Measurements from ENCODE around the gene SETD4.

Gene SETD4

DNA sequence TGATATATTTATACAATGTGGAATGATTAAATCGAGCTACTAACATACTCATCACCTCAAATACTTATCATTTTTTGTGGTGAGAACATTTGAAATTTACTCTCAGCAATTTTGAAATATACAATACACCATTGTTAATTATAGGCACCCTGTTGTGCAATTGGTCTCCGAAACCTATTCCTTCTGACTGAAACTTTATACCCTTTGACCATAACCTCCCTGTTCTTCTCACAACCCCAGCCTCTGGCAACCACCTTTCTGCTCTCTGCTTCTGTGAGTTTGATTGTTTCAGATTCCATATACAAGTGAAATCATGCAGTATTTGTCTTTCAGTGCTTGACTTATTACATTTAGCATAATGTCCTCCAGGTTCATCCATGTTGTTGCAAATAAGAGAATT lies 49.5 kb downstream of the SETD4 start:
- Mint-ChIP-seq H3K27ac (ENCODE audit: low read depth) (no peak overlapping the region), H3K9me3 (no peaks in the 10 kb centered on the region), H3K27me3 (peaks cover 53% of the 10 kb centered on the region), H3K4me3 (no peak overlapping the region), H3K4me1 (no peaks in the 10 kb centered on the region), H3K36me3 (ENCODE audit: insufficient read depth) (no peaks in the 10 kb centered on the region)
- DNase-seq (ENCODE audit: low spot score in 2 of 2), result no peak
- no peak for ATAC-seq (replicated peaks; ENCODE audit: extremely low read depth, poor library complexity, severe bottlenecking)

DNA sequence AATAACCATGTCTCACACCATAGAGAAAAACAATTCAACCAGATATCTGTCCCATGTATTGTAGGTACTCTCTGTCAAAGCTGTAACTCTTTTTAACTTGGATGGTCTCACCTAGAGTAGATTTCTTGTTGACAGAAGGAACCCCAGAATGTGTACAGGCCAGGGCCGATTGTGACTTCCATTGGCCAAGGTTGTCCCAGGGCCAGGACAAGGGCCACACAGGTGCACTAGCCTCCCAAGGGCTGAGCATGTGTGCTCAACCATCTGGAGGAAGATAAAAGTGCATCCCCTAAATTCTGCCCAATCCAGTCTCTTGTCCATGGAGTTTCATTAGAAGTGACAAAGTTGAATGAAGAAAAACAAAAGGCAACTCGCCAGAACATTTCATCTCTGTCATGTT lies 51.8 kb downstream of the SETD4 start:
- no peak overlapping the region for H3K4me3 Mint-ChIP-seq
- peaks cover 43% of the 10 kb centered on the region for H3K27me3 Mint-ChIP-seq
- H3K27ac Mint-ChIP-seq (ENCODE audit: low read depth), result no peak overlapping the region
- ATAC-seq (replicated peaks; ENCODE audit: extremely low read depth, poor library complexity, severe bottlenecking) (no peak), DNase-seq (ENCODE audit: low spot score in 2 of 2) (no peak)
- H3K9me3 Mint-ChIP-seq, result no peaks in the 10 kb centered on the region
- no peaks in the 10 kb centered on the region for H3K4me1 Mint-ChIP-seq
- no peaks in the 10 kb centered on the region for H3K36me3 Mint-ChIP-seq (ENCODE audit: insufficient read depth)

DNA sequence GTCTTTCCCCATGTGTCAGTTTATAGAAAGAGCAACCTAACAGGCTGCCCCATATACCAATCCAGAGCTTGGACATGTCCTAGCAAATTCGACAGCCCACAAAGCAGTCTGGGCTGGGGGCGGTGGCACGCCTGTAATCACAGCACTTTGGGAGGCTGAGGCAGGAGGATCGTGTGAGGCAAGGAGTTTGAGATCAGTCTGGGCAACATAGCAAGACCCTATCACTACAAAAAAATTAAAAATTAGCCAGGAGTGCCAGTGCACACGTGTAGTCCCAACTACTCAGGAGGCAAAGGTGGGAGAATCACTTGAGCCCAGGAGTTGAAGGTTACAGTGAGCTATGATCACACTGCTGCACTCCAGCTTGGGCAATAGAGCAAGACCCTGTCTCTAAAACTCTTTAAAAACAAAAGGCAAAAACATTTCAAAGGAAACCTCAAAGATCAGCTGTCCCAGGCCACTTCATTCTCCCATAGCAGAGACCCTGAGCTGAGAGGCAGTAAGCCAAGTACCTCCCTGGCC lies 54.4 kb downstream of the SETD4 start:
- H3K4me3 Mint-ChIP-seq, result no peak overlapping the region
- H3K27ac Mint-ChIP-seq (ENCODE audit: low read depth), result no peak overlapping the region
- no peaks in the 10 kb centered on the region for H3K4me1 Mint-ChIP-seq
- no peak for ATAC-seq (replicated peaks; ENCODE audit: extremely low read depth, poor library complexity, severe bottlenecking)
- H3K36me3 Mint-ChIP-seq (ENCODE audit: insufficient read depth), result no peaks in the 10 kb centered on the region
- no peaks in the 10 kb centered on the region for H3K9me3 Mint-ChIP-seq
- H3K27me3 Mint-ChIP-seq, result peaks cover 52% of the 10 kb centered on the region
- DNase-seq (ENCODE audit: low spot score in 2 of 2), result no peak

DNA sequence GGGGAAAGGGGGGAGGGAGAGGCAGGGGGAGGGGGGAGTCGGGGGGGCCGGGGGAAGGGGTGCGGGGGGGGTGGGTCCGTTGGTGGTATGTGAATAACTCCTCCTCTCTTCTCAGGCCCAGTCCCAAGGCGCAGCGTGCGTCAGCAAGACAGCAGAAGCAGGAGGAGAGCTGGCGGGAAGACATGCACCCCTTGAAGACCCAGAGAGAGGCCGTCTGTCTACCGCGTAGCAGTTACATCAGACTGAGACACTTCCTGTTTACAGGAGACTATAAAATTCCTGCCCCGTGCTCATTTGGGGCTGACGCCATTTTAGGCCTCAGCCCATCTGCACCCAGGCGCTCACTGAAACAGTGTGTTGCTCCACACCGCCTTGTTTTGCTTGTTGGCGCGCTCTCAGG lies 55.3 kb downstream of the SETD4 start:
- ATAC-seq (replicated peaks; ENCODE audit: extremely low read depth, poor library complexity, severe bottlenecking) (no peak), DNase-seq (ENCODE audit: low spot score in 2 of 2) (no peak)
- H3K27me3 Mint-ChIP-seq, result peaks cover 61% of the 10 kb centered on the region
- H3K4me3 Mint-ChIP-seq, result no peak overlapping the region
- no peaks in the 10 kb centered on the region for H3K4me1 Mint-ChIP-seq
- H3K9me3 Mint-ChIP-seq, result no peaks in the 10 kb centered on the region
- no peak overlapping the region for H3K27ac Mint-ChIP-seq (ENCODE audit: low read depth)
- no peaks in the 10 kb centered on the region for H3K36me3 Mint-ChIP-seq (ENCODE audit: insufficient read depth)

DNA sequence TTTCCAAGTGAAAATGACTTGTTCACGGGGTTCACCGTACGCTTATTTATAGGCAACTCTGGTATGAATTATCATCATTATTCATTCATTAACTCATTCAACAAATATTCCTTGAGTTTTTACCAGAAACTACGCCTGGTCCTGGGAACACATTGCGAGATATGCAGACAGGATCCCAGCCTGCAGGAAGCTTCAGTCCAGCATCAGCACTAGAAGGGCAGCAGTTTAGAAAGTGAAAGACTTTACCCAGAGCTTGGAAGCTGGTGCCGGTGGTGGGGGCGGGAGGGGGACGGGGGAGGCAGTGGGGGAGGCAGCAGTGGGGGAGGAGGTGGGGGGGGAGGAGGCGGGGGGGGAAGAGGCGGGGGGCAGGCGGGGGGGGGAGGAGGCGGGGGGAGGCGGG lies 55.9 kb downstream of the SETD4 start:
- Mint-ChIP-seq H3K4me3 (no peak overlapping the region), H3K4me1 (no peaks in the 10 kb centered on the region), H3K9me3 (no peaks in the 10 kb centered on the region), H3K36me3 (ENCODE audit: insufficient read depth) (no peaks in the 10 kb centered on the region), H3K27ac (ENCODE audit: low read depth) (no peak overlapping the region), H3K27me3 (peaks cover 67% of the 10 kb centered on the region)
- ATAC-seq (replicated peaks; ENCODE audit: extremely low read depth, poor library complexity, severe bottlenecking), result no peak
- no peak for DNase-seq (ENCODE audit: low spot score in 2 of 2)

DNA sequence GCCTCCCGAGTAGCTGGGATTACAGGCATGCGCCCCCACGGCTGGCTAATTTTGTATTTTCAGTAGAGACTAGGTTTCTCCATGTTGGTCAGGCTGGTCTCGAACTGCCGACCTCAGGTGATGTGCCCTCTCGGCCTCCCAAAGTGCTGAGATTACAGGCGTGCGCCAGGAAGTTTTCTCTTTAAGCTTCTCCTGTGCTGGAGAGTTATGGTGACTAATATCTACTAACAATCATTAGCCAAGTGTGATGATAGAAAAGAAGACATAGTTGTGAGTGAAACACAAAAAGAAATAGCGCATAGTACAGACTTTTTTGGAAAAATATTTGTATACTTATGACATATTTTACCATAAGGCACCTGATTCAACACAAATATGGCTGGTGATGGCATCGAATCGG lies 56.5 kb downstream of the SETD4 start:
- H3K4me1 Mint-ChIP-seq, result no peaks in the 10 kb centered on the region
- H3K27me3 Mint-ChIP-seq, result peaks cover 73% of the 10 kb centered on the region
- DNase-seq (ENCODE audit: low spot score in 2 of 2), result no peak

DNA sequence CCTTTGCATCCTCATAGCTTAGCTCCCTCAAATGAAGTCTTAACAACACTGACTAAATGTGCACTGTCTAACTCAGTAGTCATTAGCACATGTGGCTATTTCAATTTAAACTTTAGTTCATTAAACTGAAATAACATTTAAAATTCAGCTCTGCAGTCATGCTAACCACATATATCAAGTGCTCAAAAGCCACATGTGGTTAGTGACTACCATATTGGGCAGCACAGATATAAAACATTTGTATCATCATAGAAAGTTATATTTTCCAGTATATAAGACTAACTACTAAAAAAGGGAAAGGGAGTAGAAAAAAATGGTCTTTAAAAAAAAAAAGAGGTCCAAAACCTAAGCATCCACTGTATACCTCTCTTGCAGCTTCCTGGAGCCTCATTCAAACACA lies 64.1 kb downstream of the SETD4 start:
- Mint-ChIP-seq H3K36me3 (ENCODE audit: insufficient read depth) (no peaks in the 10 kb centered on the region), H3K27me3 (peaks cover 42% of the 10 kb centered on the region), H3K27ac (ENCODE audit: low read depth) (no peak overlapping the region), H3K9me3 (no peaks in the 10 kb centered on the region), H3K4me3 (no peak overlapping the region), H3K4me1 (no peaks in the 10 kb centered on the region)
- ATAC-seq (replicated peaks; ENCODE audit: extremely low read depth, poor library complexity, severe bottlenecking) (no peak), DNase-seq (ENCODE audit: low spot score in 2 of 2) (no peak)

More for the DNA sequence above, 56.5 kb downstream of the SETD4 start:
- H3K9me3 Mint-ChIP-seq, result no peaks in the 10 kb centered on the region
- H3K27ac Mint-ChIP-seq (ENCODE audit: low read depth), result no peak overlapping the region
- ATAC-seq (replicated peaks; ENCODE audit: extremely low read depth, poor library complexity, severe bottlenecking), result no peak
- H3K36me3 Mint-ChIP-seq (ENCODE audit: insufficient read depth), result no peaks in the 10 kb centered on the region
- no peak overlapping the region for H3K4me3 Mint-ChIP-seq

DNA sequence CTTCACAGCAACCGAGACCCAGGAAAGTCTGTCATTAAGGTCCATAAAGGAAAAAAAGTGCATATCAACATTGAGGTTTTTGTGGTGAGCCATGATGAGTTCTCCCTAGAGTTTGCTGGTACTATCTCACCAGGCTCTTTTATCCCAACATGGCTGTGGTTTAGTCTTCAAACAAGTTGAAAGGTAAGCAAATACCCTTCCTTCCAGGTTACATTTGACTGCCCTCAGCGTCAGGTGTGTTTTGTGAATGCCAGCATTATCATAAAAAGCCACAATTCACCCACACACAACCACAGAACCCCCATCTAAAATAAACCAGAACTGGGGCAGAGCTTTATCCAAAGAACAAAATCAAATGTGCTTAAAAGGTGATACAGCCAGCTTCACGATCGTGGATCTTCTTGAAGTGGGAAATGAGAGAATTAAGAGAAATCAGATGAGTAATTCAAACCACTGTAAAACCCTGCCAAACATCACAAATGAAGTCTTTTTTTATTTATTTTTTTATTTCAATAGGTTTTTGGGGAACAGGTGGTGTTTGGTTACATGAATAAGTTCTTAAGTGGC lies 64.7 kb downstream of the SETD4 start:
- Mint-ChIP-seq H3K27me3 (peaks cover 37% of the 10 kb centered on the region), H3K27ac (ENCODE audit: low read depth) (no peak overlapping the region), H3K36me3 (ENCODE audit: insufficient read depth) (no peaks in the 10 kb centered on the region), H3K4me1 (no peaks in the 10 kb centered on the region), H3K4me3 (no peak overlapping the region), H3K9me3 (no peaks in the 10 kb centered on the region)
- ATAC-seq (replicated peaks; ENCODE audit: extremely low read depth, poor library complexity, severe bottlenecking), result no peak
- no peak for DNase-seq (ENCODE audit: low spot score in 2 of 2)

DNA sequence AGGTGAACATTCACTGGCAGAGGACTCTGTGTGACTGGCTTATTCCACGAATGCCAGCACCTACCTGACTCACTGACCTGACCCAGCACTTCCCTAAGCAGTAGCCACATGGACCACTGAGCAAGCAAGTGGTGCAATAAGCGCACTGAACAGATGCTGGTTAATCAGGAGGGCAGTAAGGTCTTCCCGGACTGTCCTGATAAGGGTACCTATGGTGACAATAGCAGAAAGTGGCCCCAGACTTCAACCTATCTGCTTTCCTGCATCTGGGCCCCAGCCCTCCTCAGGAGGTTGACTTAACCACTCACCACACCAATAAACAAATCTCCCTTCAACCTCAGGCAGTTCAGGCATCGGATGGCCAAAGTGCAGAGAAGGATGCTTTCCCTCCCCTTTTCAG lies 65.7 kb downstream of the SETD4 start:
- H3K27me3 Mint-ChIP-seq, result peaks cover 27% of the 10 kb centered on the region
- no peak overlapping the region for H3K4me3 Mint-ChIP-seq
- no peaks in the 10 kb centered on the region for H3K36me3 Mint-ChIP-seq (ENCODE audit: insufficient read depth)
- no peak overlapping the region for H3K27ac Mint-ChIP-seq (ENCODE audit: low read depth)
- no peaks in the 10 kb centered on the region for H3K4me1 Mint-ChIP-seq
- ATAC-seq (replicated peaks; ENCODE audit: extremely low read depth, poor library complexity, severe bottlenecking) (no peak), DNase-seq (ENCODE audit: low spot score in 2 of 2) (no peak)
- no peaks in the 10 kb centered on the region for H3K9me3 Mint-ChIP-seq

DNA sequence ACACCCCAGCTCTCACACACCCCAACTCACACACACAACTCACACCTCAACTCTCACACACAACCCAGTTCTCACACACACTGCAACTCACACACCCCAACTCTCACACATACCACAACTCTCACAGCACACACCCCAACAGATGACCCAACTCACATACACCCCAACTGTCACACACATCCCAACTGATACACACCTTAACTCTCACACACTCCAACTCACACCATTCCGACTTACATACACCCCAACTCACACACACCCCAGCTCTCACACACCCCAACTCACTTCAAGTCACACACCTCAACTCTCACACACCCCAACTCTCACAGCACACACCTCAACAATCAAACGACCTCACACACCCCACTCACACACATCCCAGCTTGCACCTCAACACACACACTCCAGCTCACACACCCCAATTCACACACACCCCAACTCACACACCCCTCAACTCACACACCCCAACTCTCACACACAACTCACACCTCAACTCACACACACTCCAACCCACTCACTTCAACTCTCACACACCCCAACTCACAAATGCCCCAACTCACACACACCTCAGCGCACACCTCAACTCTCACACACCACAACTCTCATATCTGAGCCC lies 66.3 kb downstream of the SETD4 start:
- no peak overlapping the region for H3K4me3 Mint-ChIP-seq
- H3K4me1 Mint-ChIP-seq, result no peaks in the 10 kb centered on the region
- no peak overlapping the region for H3K27ac Mint-ChIP-seq (ENCODE audit: low read depth)
- H3K36me3 Mint-ChIP-seq (ENCODE audit: insufficient read depth), result no peaks in the 10 kb centered on the region
- peaks cover 23% of the 10 kb centered on the region for H3K27me3 Mint-ChIP-seq
- no peak for DNase-seq (ENCODE audit: low spot score in 2 of 2)
- H3K9me3 Mint-ChIP-seq, result no peaks in the 10 kb centered on the region
- no peak for ATAC-seq (replicated peaks; ENCODE audit: extremely low read depth, poor library complexity, severe bottlenecking)

DNA sequence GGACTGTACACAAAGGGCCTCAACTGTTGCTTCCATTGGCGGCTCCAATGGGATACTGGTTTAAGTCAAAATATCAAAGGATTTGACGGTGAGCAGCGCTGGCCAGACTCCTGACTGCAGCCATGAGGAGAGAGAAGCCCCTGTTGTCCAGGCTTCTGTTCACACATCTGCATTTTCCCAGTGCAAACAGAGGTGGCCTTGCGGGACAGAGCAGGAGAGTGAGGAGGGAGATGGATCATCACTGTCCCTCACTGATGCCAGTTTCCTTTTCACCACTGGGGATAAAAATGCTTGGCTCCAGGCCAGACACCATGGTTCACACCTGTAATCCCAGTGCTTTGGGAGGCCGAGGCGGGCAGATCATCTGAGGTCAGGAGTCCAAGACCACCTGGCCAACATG lies 69.2 kb downstream of the SETD4 start:
- no peak overlapping the region for H3K4me3 Mint-ChIP-seq
- H3K36me3 Mint-ChIP-seq (ENCODE audit: insufficient read depth), result no peaks in the 10 kb centered on the region
- no peak overlapping the region for H3K27ac Mint-ChIP-seq (ENCODE audit: low read depth)
- H3K9me3 Mint-ChIP-seq, result no peaks in the 10 kb centered on the region
- H3K4me1 Mint-ChIP-seq, result no peaks in the 10 kb centered on the region
- no peak for ATAC-seq (replicated peaks; ENCODE audit: extremely low read depth, poor library complexity, severe bottlenecking)
- peaks cover 13% of the 10 kb centered on the region for H3K27me3 Mint-ChIP-seq
- DNase-seq (ENCODE audit: low spot score in 2 of 2), result no peak

DNA sequence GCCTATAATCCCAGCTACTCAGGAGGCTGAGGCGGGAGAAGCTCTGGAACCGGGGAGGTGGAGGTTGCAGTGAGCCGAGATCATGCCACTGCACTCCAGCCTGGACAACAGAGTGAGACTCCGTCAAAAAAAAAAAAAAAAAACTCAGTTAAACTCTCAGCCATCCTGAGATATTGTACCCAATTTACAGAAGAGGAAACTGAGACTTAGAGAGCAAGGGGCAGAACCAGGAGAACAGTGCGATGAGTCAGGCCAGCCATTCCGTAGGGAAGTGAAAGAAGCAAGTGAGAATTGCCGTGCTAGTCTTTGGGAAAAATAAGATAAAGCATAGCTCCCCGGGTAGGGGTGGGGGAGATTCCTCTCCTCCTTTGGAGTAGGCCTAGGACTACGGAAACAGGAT lies 69.7 kb downstream of the SETD4 start:
- ATAC-seq (replicated peaks; ENCODE audit: extremely low read depth, poor library complexity, severe bottlenecking), result no peak
- H3K4me3 Mint-ChIP-seq, result no peak overlapping the region
- no peaks in the 10 kb centered on the region for H3K36me3 Mint-ChIP-seq (ENCODE audit: insufficient read depth)

DNA sequence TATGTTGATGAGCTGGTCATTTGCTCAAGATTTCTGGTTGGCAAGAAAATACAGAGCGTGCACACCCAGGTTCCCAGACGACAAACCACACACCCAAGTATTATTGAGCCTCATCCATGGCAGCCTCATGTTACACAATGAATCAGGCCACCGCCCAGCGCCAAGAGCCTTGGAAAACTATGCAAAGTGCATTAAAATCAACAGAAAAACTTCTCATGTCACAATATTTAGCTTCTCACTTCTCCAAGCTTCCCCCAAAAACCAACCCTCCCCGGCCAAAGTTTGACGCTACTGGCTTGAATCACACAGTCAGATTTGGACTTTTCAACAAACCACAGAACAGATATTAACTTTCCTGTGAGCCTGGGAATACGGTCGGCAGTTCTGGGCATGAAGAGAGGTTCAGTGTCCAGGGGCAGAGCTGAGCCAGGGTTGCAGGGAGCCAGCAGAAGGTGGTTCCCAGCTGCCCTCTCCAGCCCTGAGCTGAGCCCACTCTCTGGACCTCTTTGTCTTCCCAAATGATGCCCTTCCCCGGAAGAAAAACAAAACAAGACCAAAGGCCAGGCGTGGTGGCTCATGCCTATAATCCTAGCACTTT lies 71.1 kb downstream of the SETD4 start:
- Mint-ChIP-seq H3K27ac (ENCODE audit: low read depth) (no peak overlapping the region), H3K4me3 (no peak overlapping the region), H3K36me3 (ENCODE audit: insufficient read depth) (no peaks in the 10 kb centered on the region), H3K9me3 (no peaks in the 10 kb centered on the region), H3K27me3 (peaks cover 32% of the 10 kb centered on the region), H3K4me1 (no peaks in the 10 kb centered on the region)
- DNase-seq (ENCODE audit: low spot score in 2 of 2) (no peak), ATAC-seq (replicated peaks; ENCODE audit: extremely low read depth, poor library complexity, severe bottlenecking) (no peak)

More for the DNA sequence above, 69.7 kb downstream of the SETD4 start:
- Mint-ChIP-seq H3K4me1 (no peaks in the 10 kb centered on the region), H3K27ac (ENCODE audit: low read depth) (no peak overlapping the region), H3K27me3 (peaks cover 18% of the 10 kb centered on the region), H3K9me3 (no peaks in the 10 kb centered on the region)
- no peak for DNase-seq (ENCODE audit: low spot score in 2 of 2)
